ENCODE measurements around the gene FBLN1. TPM values are rescaled to one million over a fixed set of nuclear protein-coding genes. Genes with fewer than 3 reads are reported as not detected.
A peak's percentile ranks its signal among the peaks of the same experiment; 100 is the strongest.

Gene FBLN1
- polyA plus RNA-seq, 3 donors = 0.03 to 0.17 TPM; not detected in 1

DNA sequence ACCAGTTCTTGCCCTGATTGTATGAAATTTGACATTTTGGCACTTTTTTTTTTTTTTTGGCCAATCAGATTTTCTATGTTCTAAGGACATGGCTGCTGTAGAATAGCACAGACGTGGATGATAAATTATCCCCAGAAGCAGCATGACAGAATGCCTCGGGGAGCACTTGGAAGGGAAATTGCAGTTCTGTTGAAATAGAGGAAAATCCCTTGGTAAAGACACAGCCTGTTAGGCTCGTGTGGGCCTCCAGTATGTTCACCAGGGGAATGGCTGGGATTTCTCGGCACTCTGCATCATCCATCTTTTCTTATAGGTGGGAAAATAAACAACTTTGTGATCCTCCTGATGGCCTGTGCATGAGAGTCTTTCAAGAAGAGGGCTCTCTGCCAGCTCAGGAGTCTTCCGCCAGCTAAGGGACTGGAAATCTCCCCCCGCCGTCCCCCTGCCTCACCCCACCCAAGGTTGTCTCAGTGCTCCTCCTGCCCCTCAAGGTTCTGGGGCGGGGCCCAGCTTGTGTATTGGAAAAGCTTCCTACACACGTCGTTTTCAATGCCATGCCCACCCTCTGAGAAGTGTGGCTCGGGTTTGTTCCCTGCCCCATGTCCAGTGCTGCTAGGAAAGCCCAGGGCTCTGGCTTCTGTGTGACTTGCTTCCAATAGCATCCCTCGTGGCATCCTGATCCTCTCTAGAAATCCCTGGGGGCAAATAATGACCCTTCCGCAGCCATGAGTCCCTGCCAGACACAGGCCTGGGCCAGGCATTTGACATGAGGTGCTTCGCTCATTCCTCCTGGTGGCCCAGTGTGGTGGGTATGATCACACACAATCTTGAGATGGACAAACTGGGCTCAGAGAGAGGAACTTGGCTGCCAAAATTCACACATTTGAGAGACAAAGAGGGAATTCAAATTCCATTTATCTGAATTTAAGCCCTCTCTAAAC is 98.4 kb downstream of the FBLN1 start:
- Histone ChIP-seq H3K4me3 (replicated peaks in 1 of 3; ENCODE audit: low read depth in 2 of 3, low read length in 3 of 3) (no peak overlapping the region), H3K9ac (ENCODE audit: insufficient read depth, low read length, poor library complexity, severe bottlenecking) (no peak overlapping the region), H4K20me1 (ENCODE audit: insufficient read depth, low read length) (no peaks in the 10 kb centered on the region), H3K9me3 (replicated peaks in 1 of 2; ENCODE audit: control insufficient read depth in 1 of 2, insufficient read depth in 1 of 2, low read length in 2 of 2) (no peaks in the 10 kb centered on the region), H3K4me1 (ENCODE audit: control insufficient read depth in 1 of 2, insufficient read depth in 2 of 2, low read length in 2 of 2) (peaks cover 21 to 23% of the 10 kb centered on the region in 2 donors), H3K27ac (ENCODE audit: low read depth in 1 of 2, low read length in 2 of 2) (no peak overlapping the region), H3K4me2 (replicated peaks; ENCODE audit: extremely low read depth, low read length, poor library complexity, severe bottlenecking) (no peak overlapping the region), H2AFZ (ENCODE audit: insufficient read depth, low read depth, low read length, poor library complexity, severe bottlenecking) (no peak overlapping the region), H3K36me3 (replicated peaks in 1 of 2; ENCODE audit: control insufficient read depth in 1 of 2, insufficient read depth in 2 of 2, low read length in 2 of 2) (no peaks in the 10 kb centered on the region), H3K27me3 (ENCODE audit: control insufficient read depth in 2 of 2, insufficient read depth in 2 of 2, low read length in 2 of 2) (no peaks in the 10 kb centered on the region), H3K79me2 (ENCODE audit: insufficient read depth, low read length) (no peaks in the 10 kb centered on the region)
- Mint-ChIP-seq H3K9me3 (peaks cover 0 to 2% (median 0%) of the 10 kb centered on the region in 7 donors), H3K4me3 (no peak overlapping the region), H3K27ac (no peak overlapping the region), H3K4me1 (peaks cover 36% of the 10 kb centered on the region), H3K27me3 (ENCODE audit: low read depth in 3 of 3) (peaks cover 0 to 4% (median 0%) of the 10 kb centered on the region in 3 donors), H3K36me3 (no peaks in the 10 kb centered on the region)
- DNase-seq = peak in 1 of 3 donors; percentile 46
- 78% methylated on average over 8 of the region's 14 CpGs for WGBS (ENCODE audit: insufficient coverage)
- TF ChIP-seq, protein P1, sequence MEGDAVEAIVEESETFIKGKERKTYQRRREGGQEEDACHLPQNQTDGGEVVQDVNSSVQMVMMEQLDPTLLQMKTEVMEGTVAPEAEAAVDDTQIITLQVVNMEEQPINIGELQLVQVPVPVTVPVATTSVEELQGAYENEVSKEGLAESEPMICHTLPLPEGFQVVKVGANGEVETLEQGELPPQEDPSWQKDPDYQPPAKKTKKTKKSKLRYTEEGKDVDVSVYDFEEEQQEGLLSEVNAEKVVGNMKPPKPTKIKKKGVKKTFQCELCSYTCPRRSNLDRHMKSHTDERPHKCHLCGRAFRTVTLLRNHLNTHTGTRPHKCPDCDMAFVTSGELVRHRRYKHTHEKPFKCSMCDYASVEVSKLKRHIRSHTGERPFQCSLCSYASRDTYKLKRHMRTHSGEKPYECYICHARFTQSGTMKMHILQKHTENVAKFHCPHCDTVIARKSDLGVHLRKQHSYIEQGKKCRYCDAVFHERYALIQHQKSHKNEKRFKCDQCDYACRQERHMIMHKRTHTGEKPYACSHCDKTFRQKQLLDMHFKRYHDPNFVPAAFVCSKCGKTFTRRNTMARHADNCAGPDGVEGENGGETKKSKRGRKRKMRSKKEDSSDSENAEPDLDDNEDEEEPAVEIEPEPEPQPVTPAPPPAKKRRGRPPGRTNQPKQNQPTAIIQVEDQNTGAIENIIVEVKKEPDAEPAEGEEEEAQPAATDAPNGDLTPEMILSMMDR (IDR thresholded peaks at IDR 0.05) = no peak
- intact Hi-C loops (cut with micrococcal nuclease) = no loop called here

- WGBS (ENCODE audit: insufficient coverage) = 53% methylated on average over 7 of the region's 10 CpGs
- TF ChIP-seq, protein P1 (IDR thresholded peaks at IDR 0.05) = no peak
Measured at GRCh38 chr22:45602004-45602733, 99.5 kb downstream of the FBLN1 start.

More at GRCh38 chr22:45602004-45602733, 99.5 kb downstream of the FBLN1 start:
- no peaks in the 10 kb centered on the region for H3K36me3 ChIP-seq (replicated peaks in 1 of 2; ENCODE audit: control insufficient read depth in 1 of 2, insufficient read depth in 2 of 2, low read length in 2 of 2)
- H3K79me2 ChIP-seq (ENCODE audit: insufficient read depth, low read length) = no peaks in the 10 kb centered on the region
- peaks cover 21 to 23% of the 10 kb centered on the region in 2 donors for H3K4me1 ChIP-seq (ENCODE audit: control insufficient read depth in 1 of 2, insufficient read depth in 2 of 2, low read length in 2 of 2)
- no peaks in the 10 kb centered on the region for H4K20me1 ChIP-seq (ENCODE audit: insufficient read depth, low read length)
- H2AFZ ChIP-seq (ENCODE audit: insufficient read depth, low read depth, low read length, poor library complexity, severe bottlenecking) = no peak overlapping the region
- Mint-ChIP-seq H3K4me1 (peaks cover 39% of the 10 kb centered on the region), H3K27ac (no peak overlapping the region), H3K36me3 (no peaks in the 10 kb centered on the region), H3K9me3 (peaks cover 0 to 2% (median 0%) of the 10 kb centered on the region in 7 donors), H3K27me3 (ENCODE audit: low read depth in 3 of 3) (peaks cover 0 to 9% (median 2%) of the 10 kb centered on the region in 3 donors), H3K4me3 (no peak overlapping the region)
- no peak for DNase-seq
- H3K4me2 ChIP-seq (replicated peaks; ENCODE audit: extremely low read depth, low read length, poor library complexity, severe bottlenecking) = no peak overlapping the region
- H3K9ac ChIP-seq (ENCODE audit: insufficient read depth, low read length, poor library complexity, severe bottlenecking) = no peak overlapping the region
- no peaks in the 10 kb centered on the region for H3K9me3 ChIP-seq (replicated peaks in 1 of 2; ENCODE audit: control insufficient read depth in 1 of 2, insufficient read depth in 1 of 2, low read length in 2 of 2)
- H3K27ac ChIP-seq (ENCODE audit: low read depth in 1 of 2, low read length in 2 of 2) = no peak overlapping the region
- intact Hi-C loops (cut with micrococcal nuclease) = no loop called here
- no peaks in the 10 kb centered on the region for H3K27me3 ChIP-seq (ENCODE audit: control insufficient read depth in 2 of 2, insufficient read depth in 2 of 2, low read length in 2 of 2)
- H3K4me3 ChIP-seq (replicated peaks in 1 of 3; ENCODE audit: low read depth in 2 of 3, low read length in 3 of 3) = no peak overlapping the region

Data from CD14-positive monocyte (primary cell).